ENCODE measurements around the gene ROBO1. TPM values are rescaled to one million over a fixed set of nuclear protein-coding genes. Genes with fewer than 3 reads are reported as not detected.
A peak's percentile ranks its signal among the peaks of the same experiment; 100 is the strongest.

Gene ROBO1
- total RNA-seq, 1 experiment from 2014 or later: 24.7 TPM

GRCh38 chr3:78845605-78846004 is 922.2 kb downstream of the ROBO1 start:
- no peak for DNase-seq (ENCODE audit: low spot score)

- DNase-seq (ENCODE audit: low spot score): no peak
Observed at GRCh38 chr3:78844307-78844706, 923.5 kb downstream of the ROBO1 start.

GRCh38 chr3:78839693-78840092 is 928.1 kb downstream of the ROBO1 start:
- no peak for DNase-seq (ENCODE audit: low spot score)

- no peak for DNase-seq (ENCODE audit: low spot score)
Observed at GRCh38 chr3:78838362-78838761, 929.4 kb downstream of the ROBO1 start.

- no peak for DNase-seq (ENCODE audit: low spot score)
Observed at GRCh38 chr3:78834910-78835309, 932.9 kb downstream of the ROBO1 start.

- peak; percentile 3 for DNase-seq (ENCODE audit: low spot score)
Observed at GRCh38 chr3:78832785-78833204, 935.0 kb downstream of the ROBO1 start.

GRCh38 chr3:78831446-78831972 is 936.3 kb downstream of the ROBO1 start:
- DNase-seq (ENCODE audit: low spot score): no peak

- DNase-seq (ENCODE audit: low spot score): no peak
Observed at GRCh38 chr3:78830470-78830869, 937.3 kb downstream of the ROBO1 start.

GRCh38 chr3:78827618-78828017 is 940.2 kb downstream of the ROBO1 start:
- no peak for DNase-seq (ENCODE audit: low spot score)

GRCh38 chr3:78825858-78826215 is 942.0 kb downstream of the ROBO1 start:
- no peak for DNase-seq (ENCODE audit: low spot score)

GRCh38 chr3:78825118-78825857 is 942.5 kb downstream of the ROBO1 start:
- no peak for DNase-seq (ENCODE audit: low spot score)

GRCh38 chr3:78823859-78824258 is 943.9 kb downstream of the ROBO1 start:
- DNase-seq (ENCODE audit: low spot score): no peak

- no peak for DNase-seq (ENCODE audit: low spot score)
Observed at GRCh38 chr3:78823434-78823833, 944.4 kb downstream of the ROBO1 start.

GRCh38 chr3:78822726-78823125 is 945.1 kb downstream of the ROBO1 start:
- no peak for DNase-seq (ENCODE audit: low spot score)

GRCh38 chr3:78820542-78820941 is 947.3 kb downstream of the ROBO1 start:
- no peak for DNase-seq (ENCODE audit: low spot score)

GRCh38 chr3:78818161-78818985 is 949.4 kb downstream of the ROBO1 start:
- no peak for DNase-seq (ENCODE audit: low spot score)

- no peak for DNase-seq (ENCODE audit: low spot score)
Observed at GRCh38 chr3:78814893-78815562, 952.8 kb downstream of the ROBO1 start.

- no peak for DNase-seq (ENCODE audit: low spot score)
Observed at GRCh38 chr3:78812166-78812565, 955.6 kb downstream of the ROBO1 start.

- no peak for DNase-seq (ENCODE audit: low spot score)
Observed at GRCh38 chr3:78809966-78810365, 957.8 kb downstream of the ROBO1 start.

- DNase-seq (ENCODE audit: low spot score): peak; percentile 13
Observed at GRCh38 chr3:78804251-78805037, 963.4 kb downstream of the ROBO1 start.

GRCh38 chr3:78802562-78802930 is 965.3 kb downstream of the ROBO1 start:
- no peak for DNase-seq (ENCODE audit: low spot score)

All from H4 (cell line).